ENCODE data around the gene TMEM213.

TMEM213 gene

GRCh38 chr7:138854115-138854645, 56.4 kb downstream of the TMEM213 start:
- Histone ChIP-seq H3K27me3 (ENCODE audit: insufficient read depth, low read length, poor library complexity) (no peaks in the 10 kb centered on the region), H3K4me2 (ENCODE audit: insufficient read depth, low read length) (no peak overlapping the region), H3K4me1 (ENCODE audit: insufficient read depth, low read length) (no peaks in the 10 kb centered on the region), H2AFZ (ENCODE audit: low read depth, low read length) (no peak overlapping the region), H3K27ac (ENCODE audit: low read length) (no peak overlapping the region), H3K4me3 (ENCODE audit: low read depth in 1 of 2, low read length in 2 of 2) (no peak overlapping the region), H3K9me3 (ENCODE audit: insufficient read depth, low read length, severe bottlenecking) (peaks cover 6% of the 10 kb centered on the region), H4K20me1 (ENCODE audit: insufficient read depth, low read length) (no peaks in the 10 kb centered on the region), H3K36me3 (ENCODE audit: insufficient read depth, low read length) (peaks cover 3% of the 10 kb centered on the region; the same call in 1 of the 2 replicates), H3K79me2 (ENCODE audit: insufficient read depth, low read length) (no peaks in the 10 kb centered on the region), H3K9ac (ENCODE audit: low read depth, low read length) (no peak overlapping the region)
- DNase-seq (no peak), ATAC-seq (ENCODE audit: insufficient read depth, low read depth) (no peak)
- TF ChIP-seq CTCF (IDR thresholded peaks at IDR 0.05; ENCODE audit: borderline replicate concordance, extremely low read depth, low read length, poor library complexity, severe bottlenecking): no peak
- TF ChIP-seq EZH2 (IDR thresholded peaks at IDR 0.05; ENCODE audit: borderline replicate concordance, low read depth, low read length, severe bottlenecking): no peak

- Histone ChIP-seq H3K9ac (ENCODE audit: low read depth, low read length) (no peak overlapping the region), H2AFZ (ENCODE audit: low read depth, low read length) (no peak overlapping the region), H3K36me3 (ENCODE audit: insufficient read depth, low read length) (no peaks in the 10 kb centered on the region; the same call in 1 of the 2 replicates), H4K20me1 (ENCODE audit: insufficient read depth, low read length) (no peaks in the 10 kb centered on the region), H3K9me3 (ENCODE audit: insufficient read depth, low read length, severe bottlenecking) (peaks cover 6% of the 10 kb centered on the region), H3K4me2 (ENCODE audit: insufficient read depth, low read length) (no peak overlapping the region), H3K4me1 (ENCODE audit: insufficient read depth, low read length) (no peaks in the 10 kb centered on the region), H3K27ac (ENCODE audit: low read length) (no peak overlapping the region), H3K4me3 (ENCODE audit: low read depth in 1 of 2, low read length in 2 of 2) (no peak overlapping the region), H3K27me3 (ENCODE audit: insufficient read depth, low read length, poor library complexity) (no peaks in the 10 kb centered on the region), H3K79me2 (ENCODE audit: insufficient read depth, low read length) (no peaks in the 10 kb centered on the region)
- ATAC-seq (ENCODE audit: insufficient read depth, low read depth) (no peak), DNase-seq (no peak)
- TF ChIP-seq EZH2 (IDR thresholded peaks at IDR 0.05; ENCODE audit: borderline replicate concordance, low read depth, low read length, severe bottlenecking): no peak
- no peak for TF ChIP-seq CTCF (IDR thresholded peaks at IDR 0.05; ENCODE audit: borderline replicate concordance, extremely low read depth, low read length, poor library complexity, severe bottlenecking)
Measured at GRCh38 chr7:138857728-138858127, 59.9 kb downstream of the TMEM213 start.

- ATAC-seq (ENCODE audit: insufficient read depth, low read depth) (no peak), DNase-seq (no peak)
- Histone ChIP-seq H3K27ac (ENCODE audit: low read length) (no peak overlapping the region), H3K4me3 (ENCODE audit: low read depth in 1 of 2, low read length in 2 of 2) (no peak overlapping the region), H3K79me2 (ENCODE audit: insufficient read depth, low read length) (no peaks in the 10 kb centered on the region), H3K9me3 (ENCODE audit: insufficient read depth, low read length, severe bottlenecking) (peaks cover 6% of the 10 kb centered on the region), H3K4me2 (ENCODE audit: insufficient read depth, low read length) (no peak overlapping the region), H3K36me3 (ENCODE audit: insufficient read depth, low read length) (no peaks in the 10 kb centered on the region; the same call in 1 of the 2 replicates), H3K4me1 (ENCODE audit: insufficient read depth, low read length) (no peaks in the 10 kb centered on the region), H3K27me3 (ENCODE audit: insufficient read depth, low read length, poor library complexity) (no peaks in the 10 kb centered on the region), H2AFZ (ENCODE audit: low read depth, low read length) (no peak overlapping the region), H4K20me1 (ENCODE audit: insufficient read depth, low read length) (no peaks in the 10 kb centered on the region), H3K9ac (ENCODE audit: low read depth, low read length) (no peak overlapping the region)
- TF ChIP-seq CTCF (IDR thresholded peaks at IDR 0.05; ENCODE audit: borderline replicate concordance, extremely low read depth, low read length, poor library complexity, severe bottlenecking): no peak
- TF ChIP-seq EZH2 (IDR thresholded peaks at IDR 0.05; ENCODE audit: borderline replicate concordance, low read depth, low read length, severe bottlenecking): no peak
Measured at GRCh38 chr7:138861051-138861450, 63.3 kb downstream of the TMEM213 start.

Measured in DND-41 (cell line).